HCT116 (cell line): ENCODE data around the gene FAM181B. TPM values are rescaled to one million over a fixed set of nuclear protein-coding genes. Genes with fewer than 3 reads are reported as not detected.

Experiments used
- ATAC-seq: fragments of 200-7000 bp; cut with Tn5 transposase; 2 replicates; pipeline ENCODE4 v1.9.1; 2020; ENCODE audit warnings: mild to moderate bottlenecking, moderate library complexity
- BruUV-seq: library from RNA; stranded (reverse); fragments of 400-500 nt; replicated peaks from 2 replicates; lab custom pipeline; 2021; lab: Mats Ljungman, UMichigan
- CTCF ChIA-PET: fragments of 300-600 bp; sonication (Branson Sonifier 250); formaldehyde crosslinking; loops from one replicate; lab custom pipeline; 2021; ENCODE audit warnings: antibody characterized with exemption; lab: Charles Lee
- POLR2A ChIA-PET: fragments of 300-600, 350-600 bp; sonication (Branson Sonifier 250); formaldehyde crosslinking; loops from one replicate; lab custom pipeline; 2021; ENCODE audit warnings: antibody characterized with exemption; lab: Charles Lee
- RAD21 ChIA-PET, 2 experiments: fragments of 300-600 bp; sonication (Branson Sonifier 250); formaldehyde crosslinking; loops; one replicate each; lab custom pipeline; 2023; ENCODE audit warnings: low total read pairs in 2 of 2; ENCODE audit not compliant: uncharacterized antibody in 2 of 2, unreplicated experiment in 2 of 2, low non-redundant PET in 1 of 2; lab: Charles Lee
- DNase-seq: peaks from one replicate; pipeline ENCODE4 v3.0.0-alpha.2; 2010; ENCODE audit warnings: low read depth, low spot score
- H2AFZ ChIP-seq: fragments of 200-600 bp; shearing (Covaris generic), sonication (generic); 2 replicates; pipeline ENCODE4 v1.6.1; 2017; ENCODE audit warnings: low read depth, mixed run types, mixed read lengths, antibody characterized with exemption, low read length; ENCODE audit not compliant: poor library complexity, severe bottlenecking
- H3K27ac ChIP-seq: 2 replicates; pipeline ENCODE4 v1.5.1; 2012; ENCODE audit warnings: low read depth, low read length
- H3K27me3 ChIP-seq: fragments of 200-600 bp; sonication (generic); 2 replicates; pipeline ENCODE4 v1.6.1; 2016; ENCODE audit warnings: mixed run types, low read length, mixed read lengths; ENCODE audit not compliant: insufficient read depth
- H3K36me3 ChIP-seq, 2 experiments: fragments of 200-500 bp in 1 of 2; fragments of 200-600 bp in 1 of 2; sonication (Bioruptor generic) in 1 of 2; sonication (generic) in 1 of 2; 2 replicates each; pipeline versions ENCODE4 v1.5.1 to v1.6.1; 2014 to 2016; ENCODE audit warnings: low read length in 2 of 2, inconsistent platforms in 1 of 2, mixed read lengths in 1 of 2, mixed run types in 1 of 2; ENCODE audit not compliant: insufficient read depth in 2 of 2, control insufficient read depth in 1 of 2
- H3K4me1 ChIP-seq, 2 experiments: fragments of 200-600 bp in 1 of 2; sonication (generic) in 1 of 2; 2 replicates each; pipeline versions ENCODE4 v1.5.1 to v1.6.1; 2012 to 2017; ENCODE audit warnings: low read length in 2 of 2, inconsistent platforms in 1 of 2, mild to moderate bottlenecking in 1 of 2, mixed read lengths in 1 of 2, mixed run types in 1 of 2, moderate library complexity in 1 of 2; ENCODE audit not compliant: insufficient read depth in 2 of 2, control insufficient read depth in 1 of 2
- H3K4me2 ChIP-seq: fragments of 200-600 bp; sonication (generic); 2 replicates; pipeline ENCODE4 v1.6.1; 2017; ENCODE audit warnings: mixed run types, low read length, mixed read lengths
- H3K4me3 ChIP-seq, 2 experiments: fragments of 200-600 bp in 1 of 2; sonication (generic) in 1 of 2; replicated peaks in 1 of 2; 2 replicates each; pipeline ENCODE4 v1.5.1; 2011 to 2016; ENCODE audit warnings: low read length in 2 of 2, control low read depth in 1 of 2, low read depth in 1 of 2, mild to moderate bottlenecking in 1 of 2, mixed read lengths in 1 of 2, mixed run types in 1 of 2
- H3K79me2 ChIP-seq: fragments of 200-600 bp; sonication (generic); 2 replicates; pipeline ENCODE4 v1.6.1; 2017; ENCODE audit warnings: mild to moderate bottlenecking, mixed run types, low read length, moderate library complexity, mixed read lengths; ENCODE audit not compliant: insufficient read depth
- H3K9ac ChIP-seq: fragments of 200-600 bp; sonication (generic); 2 replicates; pipeline ENCODE4 v1.6.1; 2016; ENCODE audit warnings: low read length, mixed read lengths
- H3K9me2 ChIP-seq: fragments of 200-600 bp; sonication (generic), shearing (Covaris generic); 2 replicates; pipeline ENCODE4 v1.6.1; 2017; ENCODE audit warnings: mixed run types, mild to moderate bottlenecking, moderate library complexity; ENCODE audit not compliant: insufficient read depth
- H3K9me3 ChIP-seq, 2 experiments: fragments of 200-500 bp in 1 of 2; fragments of 200-600 bp in 1 of 2; sonication (Bioruptor generic) in 1 of 2; sonication (generic) in 1 of 2; 2 replicates each; pipeline ENCODE4 v1.6.1; 2014 to 2017; ENCODE audit warnings: low read length in 2 of 2, mixed read lengths in 2 of 2, inconsistent platforms in 1 of 2, low read depth in 1 of 2, mild to moderate bottlenecking in 1 of 2, mixed run types in 1 of 2, moderate library complexity in 1 of 2; ENCODE audit not compliant: control insufficient read depth in 1 of 2, insufficient read depth in 1 of 2
- H4K20me1 ChIP-seq: fragments of 200-600 bp; sonication (generic), shearing (Covaris generic); 2 replicates; pipeline ENCODE4 v1.6.1; 2017; ENCODE audit warnings: mixed run types, mild to moderate bottlenecking, moderate library complexity; ENCODE audit not compliant: insufficient read depth
- EGR1 ChIP-seq: IDR thresholded peaks from 2 replicates; pipeline ENCODE4 v1.6.1; 2012; ENCODE audit warnings: low read depth
- ELF1 ChIP-seq: IDR thresholded peaks from 2 replicates; pipeline ENCODE4 v1.6.1; 2012; ENCODE audit warnings: low read depth, borderline replicate concordance
- RAD21 ChIP-seq: IDR thresholded peaks from 2 replicates; pipeline ENCODE4 v1.6.1; 2012; ENCODE audit warnings: low read depth, mild to moderate bottlenecking
- SP1 ChIP-seq: IDR thresholded peaks from 2 replicates; pipeline ENCODE4 v1.6.1; 2012; ENCODE audit warnings: low read depth
- TCF7L2 ChIP-seq: IDR thresholded peaks from 2 replicates; pipeline ENCODE4 v1.7.0; 2011; ENCODE audit warnings: borderline replicate concordance, inconsistent platforms; ENCODE audit not compliant: insufficient read depth, insufficient read length; ENCODE audit errors: extremely low read depth
- YY1 ChIP-seq: IDR thresholded peaks from 2 replicates; pipeline ENCODE4 v1.6.1; 2011; ENCODE audit warnings: low read length, low read depth, moderate library complexity, mild to moderate bottlenecking; ENCODE audit not compliant: insufficient replicate concordance; ENCODE audit errors: extremely low read depth
- ZNF274 ChIP-seq: fragments of 200-500 bp; sonication (Bioruptor generic); IDR thresholded peaks from 2 replicates; pipeline ENCODE4 v1.6.1; 2014; ENCODE audit warnings: mild to moderate bottlenecking, low read depth, low read length, inconsistent platforms
- intact Hi-C: fragments of 100-400 bp; cut with micrococcal nuclease; formaldehyde crosslinking; loops from 2 replicates; pipeline ENCODE4 v1.10.0; 2022
- total RNA-seq: library from RNA; stranded (reverse); gene quantifications from one replicate; pipeline ENCODE4 v1.2.1, GENCODE V29; 2021; ENCODE audit not compliant: unreplicated experiment
- TF ChIP-seq, protein P1 (sequence below), 3 experiments: fragments of 200-600 bp in 1 of 3; sonication (generic) in 1 of 3; IDR thresholded peaks in 2 of 3; conservative IDR thresholded peaks in 1 of 3; 2 replicates each; pipeline ENCODE4 v1.5.1; 2012 to 2017; ENCODE audit warnings: low read depth in 2 of 3, low read length in 2 of 3, antibody characterized with exemption in 1 of 3, borderline replicate concordance in 1 of 3, control low read depth in 1 of 3, mild to moderate bottlenecking in 1 of 3, mixed read lengths in 1 of 3, mixed run types in 1 of 3, moderate library complexity in 1 of 3; ENCODE audit not compliant: insufficient read depth in 1 of 3

FAM181B gene
- total RNA-seq, 1 experiment from 2014 or later: not detected

DNA sequence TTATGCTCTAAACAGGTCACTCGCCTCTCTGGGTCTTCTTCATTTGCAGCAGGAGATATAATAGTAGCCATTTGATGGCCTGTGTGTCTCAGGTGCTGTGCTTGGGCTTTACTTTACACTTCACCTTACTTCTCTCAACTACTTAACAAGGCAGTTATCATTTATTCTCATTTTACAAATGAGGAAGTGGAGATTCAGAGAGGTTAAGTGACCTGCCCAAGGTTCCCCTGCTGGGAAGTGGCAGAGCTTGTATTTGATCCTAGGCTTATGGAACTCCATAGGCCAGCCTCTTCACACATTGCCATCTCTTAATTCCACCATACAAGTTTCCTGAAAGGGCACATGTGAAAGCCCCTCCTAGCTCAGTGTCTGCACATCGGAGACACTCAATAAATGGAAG, 30.4 kb downstream of the FAM181B start:
- no peak overlapping the region for H3K9ac ChIP-seq
- no peak overlapping the region for H3K4me2 ChIP-seq
- intact Hi-C loops: no loop called here
- H3K9me2 ChIP-seq: no peaks in the 10 kb centered on the region
- H3K9me3 ChIP-seq: no peaks in the 10 kb centered on the region
- H3K36me3 ChIP-seq: no peaks in the 10 kb centered on the region
- BruUV-seq: no TSS peak
- DNase-seq: no peak
- 0 out of 2 replicates have a peak, but pooled peaks cover 4% of the 10 kb centered on the region for H3K27me3 ChIP-seq
- RAD21 ChIA-PET: no interaction called here
- TF ChIP-seq ELF1 (no peak), YY1 (no peak), ZNF274 (no peak), EGR1 (no peak), SP1 (no peak)
- H3K4me1 ChIP-seq: no peaks in the 10 kb centered on the region
- POLR2A ChIA-PET: no interaction called here
- no peak for ATAC-seq
- H2AFZ ChIP-seq: no peak overlapping the region
- CTCF ChIA-PET: no interaction called here
- H4K20me1 ChIP-seq: no peaks in the 10 kb centered on the region
- H3K27ac ChIP-seq: no peak overlapping the region
- no peak overlapping the region for H3K4me3 ChIP-seq
- no peaks in the 10 kb centered on the region for H3K79me2 ChIP-seq

DNA sequence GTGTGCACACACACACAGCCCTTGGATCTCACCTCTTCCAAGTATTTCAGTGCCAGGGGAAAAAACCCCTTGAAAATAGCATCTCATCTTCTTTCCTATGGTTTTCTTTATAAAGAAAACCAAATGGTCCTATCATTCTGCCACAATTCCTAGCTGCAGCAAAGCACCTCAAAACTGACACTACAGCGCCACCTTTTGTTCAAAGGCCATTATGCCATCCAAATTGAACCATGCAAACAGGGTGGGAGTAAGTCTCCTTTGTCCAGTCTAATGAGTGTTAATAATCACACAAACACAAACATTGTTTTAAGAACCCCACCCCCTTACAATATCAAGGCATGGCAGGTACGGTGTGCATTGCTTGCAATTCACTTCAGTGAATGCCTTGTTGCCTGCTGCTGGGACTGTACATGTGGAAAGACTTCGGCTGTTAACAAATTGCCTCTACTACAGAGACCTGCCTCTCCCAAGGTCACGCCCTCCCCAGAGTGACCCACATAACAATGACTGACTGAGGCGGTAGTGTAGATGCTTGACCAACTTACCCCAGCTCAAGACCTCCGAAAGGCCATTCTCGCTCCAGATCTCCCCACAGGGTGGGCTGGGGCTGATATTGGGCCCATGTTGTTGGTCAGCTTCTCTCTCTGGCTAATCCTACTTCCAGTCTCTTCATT, 31.7 kb downstream of the FAM181B start:
- POLR2A ChIA-PET: no interaction called here

More for the DNA sequence above, 31.7 kb downstream of the FAM181B start:
- Histone ChIP-seq H3K27ac (no peak overlapping the region), H2AFZ (no peak overlapping the region), H3K36me3 (no peaks in the 10 kb centered on the region), H3K4me1 (no peaks in the 10 kb centered on the region), H3K4me2 (no peak overlapping the region), H3K79me2 (no peaks in the 10 kb centered on the region), H3K4me3 (no peak overlapping the region), H3K27me3 (0 out of 2 replicates have a peak, but pooled peaks cover 4% of the 10 kb centered on the region), H3K9ac (no peak overlapping the region), H3K9me2 (no peaks in the 10 kb centered on the region), H3K9me3 (no peaks in the 10 kb centered on the region), H4K20me1 (no peaks in the 10 kb centered on the region)
- ChIA-PET CTCF (interaction anchor here (1.0 kb wide), 2 partner anchors 11 to 23 kb away, joined by 3 to 4 read pairs; no protein-coding TSS in a partner anchor), RAD21 (no interaction called here)
- no TSS peak for BruUV-seq
- intact Hi-C loops: no loop called here
- peak; percentile 24 for DNase-seq
- ATAC-seq: peak; percentile 79
- TF ChIP-seq RAD21: peak; percentile 50
- TF ChIP-seq, protein P1, sequence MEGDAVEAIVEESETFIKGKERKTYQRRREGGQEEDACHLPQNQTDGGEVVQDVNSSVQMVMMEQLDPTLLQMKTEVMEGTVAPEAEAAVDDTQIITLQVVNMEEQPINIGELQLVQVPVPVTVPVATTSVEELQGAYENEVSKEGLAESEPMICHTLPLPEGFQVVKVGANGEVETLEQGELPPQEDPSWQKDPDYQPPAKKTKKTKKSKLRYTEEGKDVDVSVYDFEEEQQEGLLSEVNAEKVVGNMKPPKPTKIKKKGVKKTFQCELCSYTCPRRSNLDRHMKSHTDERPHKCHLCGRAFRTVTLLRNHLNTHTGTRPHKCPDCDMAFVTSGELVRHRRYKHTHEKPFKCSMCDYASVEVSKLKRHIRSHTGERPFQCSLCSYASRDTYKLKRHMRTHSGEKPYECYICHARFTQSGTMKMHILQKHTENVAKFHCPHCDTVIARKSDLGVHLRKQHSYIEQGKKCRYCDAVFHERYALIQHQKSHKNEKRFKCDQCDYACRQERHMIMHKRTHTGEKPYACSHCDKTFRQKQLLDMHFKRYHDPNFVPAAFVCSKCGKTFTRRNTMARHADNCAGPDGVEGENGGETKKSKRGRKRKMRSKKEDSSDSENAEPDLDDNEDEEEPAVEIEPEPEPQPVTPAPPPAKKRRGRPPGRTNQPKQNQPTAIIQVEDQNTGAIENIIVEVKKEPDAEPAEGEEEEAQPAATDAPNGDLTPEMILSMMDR (IDR thresholded peaks at IDR 0.05 in 2 of 3, conservative IDR thresholded peaks at IDR 0.05 in 1 of 3; ENCODE audit: borderline replicate concordance in 1 of 3, insufficient read depth in 1 of 3, low read depth in 2 of 3, low read length in 2 of 3): peak; percentile 31 to 83 (median 74); a peak in 5 of 6 replicates
- TF ChIP-seq TCF7L2: no peak
